Thyroid gland (tissue), 4 donors: Measurements from ENCODE around the gene ENTPD6.

Experiments
- CTCF ChIP-seq, 6 experiments: fragments of 200-600 bp in 3 of 6; fragments of 450-650 bp in 3 of 6; sonication (generic) in 3 of 6; IDR thresholded peaks; one replicate each; pipeline ENCODE4 v1.5.1; 2016 to 2019; ENCODE audit warnings: antibody characterized with exemption in 6 of 6, mild to moderate bottlenecking in 2 of 6, inconsistent platforms in 1 of 6, moderate library complexity in 1 of 6
- POLR2A ChIP-seq, 2 donors: fragments of 450-650 bp; IDR thresholded peaks; one replicate each; pipeline ENCODE4 v1.6.1; 2017; ENCODE audit warnings: antibody characterized with exemption in 2 of 2, mild to moderate bottlenecking in 2 of 2, moderate library complexity in 1 of 2

- TF ChIP-seq CTCF (IDR thresholded peaks at IDR 0.05) (no peak), POLR2A (IDR thresholded peaks at IDR 0.05) (no peak)
Measured at GRCh38 chr20:25270829-25271251, 75.3 kb downstream of the ENTPD6 start.
